ENCODE results near the gene NDUFB8.
"Not testable (repeated sequence)": the region's sequence is repeated elsewhere in the genome, so short reads cannot be mapped to it uniquely, and the experiment has no call there.

NDUFB8 gene

DNA sequence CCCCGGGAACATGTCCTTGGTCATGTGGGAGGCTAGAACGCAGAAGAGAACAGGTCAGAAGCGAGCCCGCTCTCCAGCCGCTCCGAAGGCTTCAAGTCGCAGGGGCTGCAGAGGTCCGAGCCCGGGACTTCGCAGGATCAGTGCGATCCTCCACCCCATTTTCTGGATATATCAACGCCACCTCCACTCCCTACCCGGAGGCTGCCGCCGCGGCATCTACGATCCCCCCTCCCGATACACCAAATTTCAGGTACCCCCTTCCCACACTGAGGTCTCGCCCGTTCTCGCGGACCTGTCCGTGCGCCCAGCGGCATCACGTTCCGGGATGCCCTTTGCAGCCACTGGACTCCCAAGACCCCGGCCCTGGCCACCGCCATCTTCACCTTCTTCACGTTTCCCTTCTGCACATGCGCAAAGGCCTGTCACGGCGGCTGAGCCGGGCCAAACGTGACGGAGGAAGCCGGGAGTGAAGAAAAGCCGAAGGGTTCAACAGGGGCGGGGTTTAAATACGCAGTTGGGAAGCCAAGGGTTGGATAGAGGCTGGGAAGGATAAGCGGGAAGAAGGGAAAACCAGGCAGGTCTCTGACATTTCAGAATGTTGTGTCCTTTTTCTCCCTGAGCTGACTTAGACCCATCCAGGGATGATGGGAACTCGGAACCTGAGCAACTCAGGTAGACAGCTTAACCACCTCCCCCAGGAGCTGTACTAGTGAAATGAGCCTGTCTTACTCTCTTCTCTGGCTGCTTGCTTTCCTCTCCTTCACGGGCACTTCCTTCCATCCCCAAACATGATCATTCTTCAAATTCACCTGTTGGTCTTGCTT, at the start of gene NDUFB8:
TSS of gene NDUFB8 (minus strand) at position 397 of the 824 bp plus-strand sequence. CDS start at position 377, 20 bp downstream.
- peak within 1 kb of the TSS; percentile 64 to 77 for H3K27ac ChIP-seq (ENCODE audit: low read depth in 2 of 2, low read length in 2 of 2)
- H3K9ac ChIP-seq (ENCODE audit: low read depth in 1 of 2, low read length in 2 of 2) = peak within 1 kb of the TSS; percentile 96 to 97
- H3K4me1 ChIP-seq (ENCODE audit: control insufficient read depth in 2 of 2, insufficient read depth in 2 of 2, low read length in 2 of 2) = peaks cover 5 to 18% of the 10 kb centered on the region in 2 donors
- no peaks in the 10 kb centered on the region for H3K9me3 ChIP-seq (ENCODE audit: control insufficient read depth in 2 of 2, low read length in 2 of 2)
- H3K4me3 ChIP-seq (ENCODE audit: low read length in 2 of 2) = peak within 1 kb of the TSS; percentile 95 to 98
- H3K36me3 ChIP-seq (ENCODE audit: control insufficient read depth in 2 of 2, insufficient read depth in 2 of 2, low read length in 2 of 2) = peaks cover 22 to 24% of the 10 kb centered on the region in 2 donors
- H3K27me3 ChIP-seq (ENCODE audit: control insufficient read depth in 2 of 2, insufficient read depth in 2 of 2, low read length in 2 of 2) = no peaks in the 10 kb centered on the region

DNA sequence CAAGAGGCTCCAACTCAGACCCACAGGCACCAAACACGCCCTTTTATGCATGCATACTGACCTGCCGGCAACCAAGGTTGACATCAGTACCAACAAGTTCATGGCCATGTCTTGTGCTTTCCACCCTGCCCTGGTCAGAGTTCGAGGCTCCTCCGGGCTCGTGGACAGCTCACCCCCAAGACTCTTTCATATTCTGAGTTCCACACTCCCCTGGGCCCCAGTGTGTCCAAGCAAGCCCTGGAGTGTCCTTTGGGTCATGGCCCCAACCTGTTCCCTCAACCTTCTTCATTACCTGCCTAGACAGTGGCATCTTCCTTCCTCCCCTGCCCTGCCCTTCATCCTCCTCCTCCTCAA, 46.6 kb upstream of the NDUFB8 start:
- H3K4me1 ChIP-seq (ENCODE audit: control insufficient read depth in 2 of 2, insufficient read depth in 2 of 2, low read length in 2 of 2) = no peaks in the 10 kb centered on the region
- H3K36me3 ChIP-seq (ENCODE audit: control insufficient read depth in 2 of 2, insufficient read depth in 2 of 2, low read length in 2 of 2) = no peaks in the 10 kb centered on the region
- no peak overlapping the region for H3K27ac ChIP-seq (ENCODE audit: low read depth in 2 of 2, low read length in 2 of 2)
- H3K27me3 ChIP-seq (ENCODE audit: control insufficient read depth in 2 of 2, insufficient read depth in 2 of 2, low read length in 2 of 2) = peaks cover 11 to 15% of the 10 kb centered on the region in 2 donors
- H3K9me3 ChIP-seq (ENCODE audit: control insufficient read depth in 2 of 2, low read length in 2 of 2) = no peaks in the 10 kb centered on the region
- H3K4me3 ChIP-seq (ENCODE audit: low read length in 2 of 2) = no peak overlapping the region
- no peak overlapping the region for H3K9ac ChIP-seq (ENCODE audit: low read depth in 1 of 2, low read length in 2 of 2)

DNA sequence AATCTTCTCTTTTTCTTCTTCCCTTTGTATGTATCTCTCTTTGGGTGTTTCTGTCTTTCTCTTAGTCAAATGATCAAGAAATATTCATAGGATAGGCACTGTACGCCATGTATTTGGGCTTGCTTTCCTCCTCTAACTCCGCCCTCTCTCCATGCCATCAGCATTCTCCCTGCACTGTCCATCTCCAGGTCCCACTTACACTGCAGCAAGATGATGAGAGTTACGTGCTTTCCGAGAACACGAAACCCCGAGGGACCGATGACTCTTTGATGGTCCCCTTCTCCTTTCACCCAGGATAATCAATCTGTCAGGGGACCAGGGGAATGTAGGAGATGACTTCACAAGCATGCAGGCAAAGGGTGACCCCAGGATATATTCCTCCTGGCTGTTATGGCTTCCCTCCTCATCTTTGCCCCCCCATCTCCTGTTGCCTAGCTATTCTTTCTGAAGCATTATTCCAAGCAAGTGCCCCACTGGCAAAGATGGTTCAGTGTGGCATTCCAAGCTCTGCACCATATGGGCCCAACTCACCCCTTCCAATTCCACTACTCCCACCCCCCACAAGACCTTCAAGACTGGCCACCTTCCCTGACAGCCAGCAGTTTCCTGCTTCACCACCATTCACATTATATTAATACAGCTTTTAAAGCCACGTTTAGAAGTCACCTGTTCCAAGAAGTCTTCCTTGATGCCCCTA, 46.1 kb upstream of the NDUFB8 start:
- peaks cover 13 to 20% of the 10 kb centered on the region in 2 donors for H3K27me3 ChIP-seq (ENCODE audit: control insufficient read depth in 2 of 2, insufficient read depth in 2 of 2, low read length in 2 of 2)
- H3K4me1 ChIP-seq (ENCODE audit: control insufficient read depth in 2 of 2, insufficient read depth in 2 of 2, low read length in 2 of 2) = no peaks in the 10 kb centered on the region
- no peaks in the 10 kb centered on the region for H3K9me3 ChIP-seq (ENCODE audit: control insufficient read depth in 2 of 2, low read length in 2 of 2)
- no peak overlapping the region for H3K4me3 ChIP-seq (ENCODE audit: low read length in 2 of 2)
- no peak overlapping the region for H3K9ac ChIP-seq (ENCODE audit: low read depth in 1 of 2, low read length in 2 of 2)
- H3K27ac ChIP-seq (ENCODE audit: low read depth in 2 of 2, low read length in 2 of 2) = no peak overlapping the region
- H3K36me3 ChIP-seq (ENCODE audit: control insufficient read depth in 2 of 2, insufficient read depth in 2 of 2, low read length in 2 of 2) = no peaks in the 10 kb centered on the region

DNA sequence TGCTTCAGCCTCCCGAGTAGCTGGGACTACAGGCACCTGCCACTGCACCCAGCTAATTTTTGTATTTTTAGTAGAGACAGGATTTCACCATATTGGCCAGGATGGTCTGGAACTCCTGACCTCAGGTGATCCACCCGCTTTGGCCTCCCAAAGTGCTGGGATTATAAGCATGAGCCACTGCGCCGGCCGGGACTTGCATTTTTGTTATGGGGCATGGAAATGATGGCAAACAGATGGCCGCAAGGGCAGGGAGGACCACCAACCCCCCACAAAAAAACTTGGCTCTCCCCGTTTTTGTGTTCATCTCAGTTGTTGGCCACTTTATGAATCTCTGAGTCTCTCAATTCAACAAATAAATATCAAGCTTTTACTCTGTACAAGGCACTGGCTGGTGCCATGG, 45.5 kb upstream of the NDUFB8 start:
- H3K9me3 ChIP-seq (ENCODE audit: control insufficient read depth in 2 of 2, low read length in 2 of 2); H3K4me1 ChIP-seq (ENCODE audit: control insufficient read depth in 2 of 2, insufficient read depth in 2 of 2, low read length in 2 of 2); H3K36me3 ChIP-seq (ENCODE audit: control insufficient read depth in 2 of 2, insufficient read depth in 2 of 2, low read length in 2 of 2); H3K4me3 ChIP-seq (ENCODE audit: low read length in 2 of 2); H3K9ac ChIP-seq (ENCODE audit: low read depth in 1 of 2, low read length in 2 of 2); H3K27ac ChIP-seq (ENCODE audit: low read depth in 2 of 2, low read length in 2 of 2): not testable (repeated sequence)
- H3K27me3 ChIP-seq (ENCODE audit: control insufficient read depth in 2 of 2, insufficient read depth in 2 of 2, low read length in 2 of 2) = peaks cover 13 to 26% of the 10 kb centered on the region in 2 donors

DNA sequence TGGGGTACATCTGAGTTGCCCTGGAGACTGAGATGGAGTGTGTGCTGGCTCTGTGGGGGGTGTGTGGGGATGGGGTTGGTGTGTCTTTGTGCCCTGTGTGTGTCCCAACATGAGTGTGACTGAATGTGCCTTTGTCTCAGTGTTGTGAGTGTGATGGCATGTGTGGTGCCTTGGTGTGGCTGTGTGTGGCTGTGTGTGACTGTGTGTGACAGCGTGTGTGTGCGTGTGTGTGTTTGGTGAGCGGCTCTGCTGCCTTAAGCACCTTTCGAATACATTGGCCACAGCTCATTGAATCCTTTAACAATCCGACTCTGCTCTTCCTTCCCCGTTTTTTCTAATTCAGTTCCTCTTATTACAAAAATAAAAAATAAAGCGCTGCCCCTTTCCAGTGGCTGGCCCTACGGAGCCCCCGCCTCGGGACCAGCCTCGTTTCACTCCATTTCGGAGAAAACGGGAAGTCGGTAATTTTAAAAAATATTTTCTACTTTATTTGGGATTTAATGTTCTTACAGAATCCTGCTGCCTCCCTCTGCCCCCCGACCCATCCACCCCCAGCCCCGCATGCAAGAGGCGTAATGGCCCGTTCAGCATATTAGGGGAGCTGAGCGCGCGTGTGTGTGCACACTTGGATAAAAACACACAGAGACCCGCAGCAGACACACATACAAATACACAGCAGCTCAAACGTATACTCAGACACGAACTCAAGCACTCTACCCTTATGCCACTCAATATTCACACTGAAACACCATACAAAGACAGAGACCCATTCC, 41.6 kb upstream of the NDUFB8 start:
- no peaks in the 10 kb centered on the region for H3K4me1 ChIP-seq (ENCODE audit: control insufficient read depth in 2 of 2, insufficient read depth in 2 of 2, low read length in 2 of 2)
- no peak overlapping the region for H3K4me3 ChIP-seq (ENCODE audit: low read length in 2 of 2)
- peaks cover 22 to 49% of the 10 kb centered on the region in 2 donors for H3K27me3 ChIP-seq (ENCODE audit: control insufficient read depth in 2 of 2, insufficient read depth in 2 of 2, low read length in 2 of 2)
- no peaks in the 10 kb centered on the region for H3K9me3 ChIP-seq (ENCODE audit: control insufficient read depth in 2 of 2, low read length in 2 of 2)
- H3K36me3 ChIP-seq (ENCODE audit: control insufficient read depth in 2 of 2, insufficient read depth in 2 of 2, low read length in 2 of 2) = no peaks in the 10 kb centered on the region
- H3K9ac ChIP-seq (ENCODE audit: low read depth in 1 of 2, low read length in 2 of 2) = no peak overlapping the region
- H3K27ac ChIP-seq (ENCODE audit: low read depth in 2 of 2, low read length in 2 of 2) = no peak overlapping the region

DNA sequence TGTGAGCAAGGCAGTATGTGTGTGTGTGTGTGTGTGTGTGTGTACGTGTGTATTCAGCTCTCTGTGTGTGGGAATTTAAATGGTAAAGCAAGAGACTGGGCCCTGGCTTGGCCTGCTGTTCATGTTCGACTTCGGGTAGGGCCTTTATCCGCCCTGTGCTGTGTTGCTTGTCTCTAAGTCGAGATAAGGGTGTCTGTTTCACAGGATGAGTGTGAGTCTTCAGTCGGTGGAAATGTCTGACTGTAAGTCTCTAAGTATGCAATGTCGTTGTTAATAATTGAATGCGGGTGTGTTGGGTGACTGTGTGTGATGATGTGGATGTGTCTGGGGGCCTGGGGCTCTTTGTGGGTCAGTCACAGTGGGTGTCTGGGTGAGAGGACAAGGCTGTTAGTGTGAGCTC, 40.8 kb upstream of the NDUFB8 start:
- Histone ChIP-seq H3K27ac (ENCODE audit: low read depth in 2 of 2, low read length in 2 of 2) (no peak overlapping the region), H3K9ac (ENCODE audit: low read depth in 1 of 2, low read length in 2 of 2) (no peak overlapping the region), H3K4me1 (ENCODE audit: control insufficient read depth in 2 of 2, insufficient read depth in 2 of 2, low read length in 2 of 2) (no peaks in the 10 kb centered on the region), H3K4me3 (ENCODE audit: low read length in 2 of 2) (peak overlapping the region in 1 of 2 donors; percentile 33), H3K9me3 (ENCODE audit: control insufficient read depth in 2 of 2, low read length in 2 of 2) (no peaks in the 10 kb centered on the region), H3K27me3 (ENCODE audit: control insufficient read depth in 2 of 2, insufficient read depth in 2 of 2, low read length in 2 of 2) (peaks cover 26 to 54% of the 10 kb centered on the region in 2 donors), H3K36me3 (ENCODE audit: control insufficient read depth in 2 of 2, insufficient read depth in 2 of 2, low read length in 2 of 2) (no peaks in the 10 kb centered on the region)

DNA sequence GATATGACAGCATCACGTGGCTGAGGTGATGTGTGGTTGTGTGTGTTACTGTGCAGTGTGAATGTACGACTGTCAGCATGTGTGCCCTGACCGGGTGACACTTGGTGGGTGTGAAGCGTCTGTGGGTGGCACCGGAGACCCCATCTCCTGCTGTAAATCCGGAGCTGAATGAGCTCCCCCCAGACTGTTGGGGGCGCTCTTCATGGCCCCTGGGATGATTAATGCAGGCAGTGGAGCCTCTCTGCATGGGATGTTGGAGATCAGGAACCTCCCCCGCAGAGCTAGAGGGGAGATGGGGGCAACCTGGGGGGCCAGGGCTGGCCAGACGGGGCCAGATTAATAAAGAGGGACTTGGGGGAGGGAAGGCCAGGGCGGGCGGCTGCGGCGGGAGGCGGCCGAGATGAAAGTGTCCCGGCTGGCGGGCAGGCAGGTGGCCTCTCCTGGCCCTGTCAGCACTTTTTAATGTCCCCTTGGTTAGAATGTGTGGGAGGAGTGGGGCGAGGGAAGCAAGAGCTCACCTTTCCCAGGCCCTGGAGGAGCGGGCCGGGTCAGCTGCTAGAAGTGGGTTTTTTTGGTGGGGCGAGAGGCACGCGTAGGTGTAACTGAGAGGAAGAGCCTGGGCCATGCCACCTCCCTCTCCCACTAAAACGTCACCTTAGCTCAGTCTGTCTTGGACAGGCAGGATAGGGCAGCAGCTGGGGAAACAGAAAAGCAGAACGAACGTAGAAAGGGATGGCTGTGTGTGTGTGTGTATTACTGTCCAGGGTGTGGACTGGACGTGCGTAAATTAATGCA, 40.2 kb upstream of the NDUFB8 start:
- H3K4me1 ChIP-seq (ENCODE audit: control insufficient read depth in 2 of 2, insufficient read depth in 2 of 2, low read length in 2 of 2) = no peaks in the 10 kb centered on the region
- peaks cover 32 to 59% of the 10 kb centered on the region in 2 donors for H3K27me3 ChIP-seq (ENCODE audit: control insufficient read depth in 2 of 2, insufficient read depth in 2 of 2, low read length in 2 of 2)
- H3K9me3 ChIP-seq (ENCODE audit: control insufficient read depth in 2 of 2, low read length in 2 of 2) = no peaks in the 10 kb centered on the region
- H3K36me3 ChIP-seq (ENCODE audit: control insufficient read depth in 2 of 2, insufficient read depth in 2 of 2, low read length in 2 of 2) = no peaks in the 10 kb centered on the region
- no peak overlapping the region for H3K9ac ChIP-seq (ENCODE audit: low read depth in 1 of 2, low read length in 2 of 2)
- H3K4me3 ChIP-seq (ENCODE audit: low read length in 2 of 2) = peak overlapping the region in 1 of 2 donors; percentile 33
- no peak overlapping the region for H3K27ac ChIP-seq (ENCODE audit: low read depth in 2 of 2, low read length in 2 of 2)

DNA sequence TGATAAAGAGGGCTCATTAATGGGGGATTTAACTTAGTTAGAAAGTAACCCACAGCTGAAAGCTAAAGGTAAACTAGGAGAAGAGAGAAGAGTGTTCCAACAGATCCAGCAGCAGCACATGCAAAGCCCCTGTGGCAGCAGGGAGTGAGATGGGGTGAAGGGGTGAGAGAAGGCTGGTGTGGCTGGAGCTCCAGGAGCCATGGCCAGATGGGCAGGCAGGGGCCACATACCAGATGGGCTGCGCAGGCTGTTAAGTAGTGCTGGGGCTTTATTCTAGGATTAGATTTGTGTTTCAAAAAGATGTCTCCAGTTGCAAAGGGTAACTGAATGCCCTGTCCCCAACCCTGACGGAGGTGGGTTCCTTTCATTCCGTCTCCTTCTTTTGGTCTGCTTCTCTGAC, 39.2 kb upstream of the NDUFB8 start:
- no peaks in the 10 kb centered on the region for H3K4me1 ChIP-seq (ENCODE audit: control insufficient read depth in 2 of 2, insufficient read depth in 2 of 2, low read length in 2 of 2)
- no peaks in the 10 kb centered on the region for H3K9me3 ChIP-seq (ENCODE audit: control insufficient read depth in 2 of 2, low read length in 2 of 2)
- H3K9ac ChIP-seq (ENCODE audit: low read depth in 1 of 2, low read length in 2 of 2) = no peak overlapping the region
- peaks cover 33 to 63% of the 10 kb centered on the region in 2 donors for H3K27me3 ChIP-seq (ENCODE audit: control insufficient read depth in 2 of 2, insufficient read depth in 2 of 2, low read length in 2 of 2)
- H3K27ac ChIP-seq (ENCODE audit: low read depth in 2 of 2, low read length in 2 of 2) = no peak overlapping the region
- no peak overlapping the region for H3K4me3 ChIP-seq (ENCODE audit: low read length in 2 of 2)
- H3K36me3 ChIP-seq (ENCODE audit: control insufficient read depth in 2 of 2, insufficient read depth in 2 of 2, low read length in 2 of 2) = no peaks in the 10 kb centered on the region

DNA sequence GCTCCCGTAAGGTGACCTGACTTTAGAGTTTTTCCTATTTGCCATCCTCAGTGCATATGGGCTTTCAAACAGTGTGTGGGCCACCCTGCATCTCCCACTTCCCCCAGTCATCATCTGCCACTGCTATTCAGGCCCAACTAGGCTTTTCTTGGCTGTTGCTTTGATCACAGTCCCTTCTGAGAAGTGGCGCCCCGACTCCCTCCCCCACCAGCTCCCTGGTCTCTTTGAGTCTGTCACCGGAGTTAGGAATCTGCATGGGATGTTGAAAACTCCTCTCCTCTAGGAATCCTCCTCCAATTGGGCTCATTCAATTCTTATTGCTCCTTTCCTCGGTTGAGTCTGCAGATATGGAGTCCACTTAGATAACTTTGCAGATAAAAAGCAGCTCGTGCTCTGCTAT, 38.2 kb upstream of the NDUFB8 start:
- Histone ChIP-seq H3K4me3 (ENCODE audit: low read length in 2 of 2) (no peak overlapping the region), H3K27ac (ENCODE audit: low read depth in 2 of 2, low read length in 2 of 2) (no peak overlapping the region), H3K36me3 (ENCODE audit: control insufficient read depth in 2 of 2, insufficient read depth in 2 of 2, low read length in 2 of 2) (no peaks in the 10 kb centered on the region), H3K9me3 (ENCODE audit: control insufficient read depth in 2 of 2, low read length in 2 of 2) (no peaks in the 10 kb centered on the region), H3K9ac (ENCODE audit: low read depth in 1 of 2, low read length in 2 of 2) (no peak overlapping the region), H3K4me1 (ENCODE audit: control insufficient read depth in 2 of 2, insufficient read depth in 2 of 2, low read length in 2 of 2) (no peaks in the 10 kb centered on the region), H3K27me3 (ENCODE audit: control insufficient read depth in 2 of 2, insufficient read depth in 2 of 2, low read length in 2 of 2) (peaks cover 35 to 60% of the 10 kb centered on the region in 2 donors)

All from mucosa of rectum (tissue), 2 donors.